WERI-Rb-1 (cell line): ENCODE results near the gene VTI1A.
"Not testable (repeated sequence)": the region's sequence is repeated elsewhere in the genome, so short reads cannot be mapped to it uniquely, and the experiment has no call there.

Source experiments
- DNase-seq: peaks from one replicate; pipeline ENCODE4 v3.0.0-alpha.2; 2020
- H3K27ac ChIP-seq: fragments of 250-450 bp; sonication (Bioruptor Pico); 2 replicates; pipeline ENCODE4 v1.5.1; 2020; ENCODE audit warnings: mild to moderate bottlenecking, moderate library complexity
- H3K27me3 ChIP-seq: fragments of 250-450 bp; sonication (Bioruptor Pico); 2 replicates; pipeline ENCODE4 v1.5.1; 2021; ENCODE audit warnings: mild to moderate bottlenecking, low read depth, moderate library complexity; ENCODE audit not compliant: insufficient read depth, severe bottlenecking
- H3K36me3 ChIP-seq: fragments of 250-450 bp; sonication (Bioruptor Pico); 2 replicates; pipeline ENCODE4 v1.5.1; 2020; ENCODE audit warnings: mild to moderate bottlenecking, moderate library complexity
- H3K4me3 ChIP-seq: 2 replicates; pipeline ENCODE4 v1.5.1; 2011; ENCODE audit warnings: low read depth, mild to moderate bottlenecking, control low read depth, low read length
- H3K9me3 ChIP-seq: fragments of 250-450 bp; sonication (Bioruptor Pico); 2 replicates; pipeline ENCODE4 v1.5.1; 2021; ENCODE audit warnings: mild to moderate bottlenecking, moderate library complexity; ENCODE audit not compliant: severe bottlenecking
- TF ChIP-seq, protein P1 (sequence below): IDR thresholded peaks from 2 replicates; pipeline ENCODE4 v1.5.1; 2011; ENCODE audit warnings: low read depth, mild to moderate bottlenecking, control low read depth, inconsistent platforms, low read length

The VTI1A gene

DNA sequence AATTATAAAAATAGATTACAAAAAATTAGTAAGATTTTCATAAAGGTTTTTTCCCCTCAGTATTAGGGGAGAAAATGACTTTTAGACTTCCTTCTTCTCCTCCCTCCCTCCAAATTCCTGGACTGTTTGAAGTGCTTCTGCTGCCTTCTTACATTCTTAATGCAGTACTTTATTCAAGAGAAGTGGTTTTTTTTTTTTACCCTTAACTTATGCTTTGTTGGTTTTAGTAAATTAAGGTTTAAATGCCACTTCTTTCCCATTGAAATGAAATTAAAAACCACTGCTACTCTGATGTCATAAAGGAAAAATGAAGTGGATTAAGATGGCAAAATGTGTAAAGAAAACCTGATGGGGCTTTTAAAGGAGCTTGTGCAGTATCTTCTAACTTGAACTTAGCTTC lies 140.7 kb downstream of the VTI1A start:
- DNase-seq = no peak
- no peak overlapping the region for H3K27ac ChIP-seq
- no peak overlapping the region for H3K4me3 ChIP-seq
- H3K9me3 ChIP-seq = no peaks in the 10 kb centered on the region
- TF ChIP-seq, protein P1, sequence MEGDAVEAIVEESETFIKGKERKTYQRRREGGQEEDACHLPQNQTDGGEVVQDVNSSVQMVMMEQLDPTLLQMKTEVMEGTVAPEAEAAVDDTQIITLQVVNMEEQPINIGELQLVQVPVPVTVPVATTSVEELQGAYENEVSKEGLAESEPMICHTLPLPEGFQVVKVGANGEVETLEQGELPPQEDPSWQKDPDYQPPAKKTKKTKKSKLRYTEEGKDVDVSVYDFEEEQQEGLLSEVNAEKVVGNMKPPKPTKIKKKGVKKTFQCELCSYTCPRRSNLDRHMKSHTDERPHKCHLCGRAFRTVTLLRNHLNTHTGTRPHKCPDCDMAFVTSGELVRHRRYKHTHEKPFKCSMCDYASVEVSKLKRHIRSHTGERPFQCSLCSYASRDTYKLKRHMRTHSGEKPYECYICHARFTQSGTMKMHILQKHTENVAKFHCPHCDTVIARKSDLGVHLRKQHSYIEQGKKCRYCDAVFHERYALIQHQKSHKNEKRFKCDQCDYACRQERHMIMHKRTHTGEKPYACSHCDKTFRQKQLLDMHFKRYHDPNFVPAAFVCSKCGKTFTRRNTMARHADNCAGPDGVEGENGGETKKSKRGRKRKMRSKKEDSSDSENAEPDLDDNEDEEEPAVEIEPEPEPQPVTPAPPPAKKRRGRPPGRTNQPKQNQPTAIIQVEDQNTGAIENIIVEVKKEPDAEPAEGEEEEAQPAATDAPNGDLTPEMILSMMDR = no peak
- H3K27me3 ChIP-seq = no peaks in the 10 kb centered on the region
- H3K36me3 ChIP-seq = no peaks in the 10 kb centered on the region; the same call in 1 of the 2 replicates

- Histone ChIP-seq H3K9me3 (no peaks in the 10 kb centered on the region), H3K27ac (no peak overlapping the region), H3K4me3 (no peak overlapping the region), H3K36me3 (no peaks in the 10 kb centered on the region; the same call in 1 of the 2 replicates), H3K27me3 (no peaks in the 10 kb centered on the region)
- no peak for DNase-seq
- TF ChIP-seq, protein P1 = no peak
Measured at GRCh38 chr10:112588225-112588990, 141.4 kb downstream of the VTI1A start.

DNA sequence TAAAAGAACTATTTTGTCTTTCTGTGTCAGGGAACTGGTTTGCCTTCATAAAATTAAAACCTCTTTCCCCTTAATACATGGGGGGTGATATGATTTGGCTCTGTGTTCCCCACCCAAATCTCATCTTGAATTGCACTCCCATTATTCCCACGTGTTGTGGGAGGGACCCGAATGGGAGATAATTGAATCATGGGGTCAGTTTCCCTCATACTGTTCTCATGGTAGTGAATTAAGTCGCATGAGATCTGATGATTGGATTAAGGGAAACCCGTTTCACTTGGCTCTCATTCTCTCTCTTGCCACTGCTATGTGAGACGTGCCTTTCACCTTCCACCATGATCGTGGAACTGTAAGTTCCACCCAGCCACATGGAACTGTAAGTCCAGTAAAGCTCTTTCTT lies 142.1 kb downstream of the VTI1A start:
- Histone ChIP-seq H3K27ac (no peak overlapping the region), H3K36me3 (no peaks in the 10 kb centered on the region; the same call in 1 of the 2 replicates), H3K9me3 (no peaks in the 10 kb centered on the region), H3K27me3 (no peaks in the 10 kb centered on the region), H3K4me3 (no peak overlapping the region)
- no peak for DNase-seq
- TF ChIP-seq, protein P1 = no peak

DNA sequence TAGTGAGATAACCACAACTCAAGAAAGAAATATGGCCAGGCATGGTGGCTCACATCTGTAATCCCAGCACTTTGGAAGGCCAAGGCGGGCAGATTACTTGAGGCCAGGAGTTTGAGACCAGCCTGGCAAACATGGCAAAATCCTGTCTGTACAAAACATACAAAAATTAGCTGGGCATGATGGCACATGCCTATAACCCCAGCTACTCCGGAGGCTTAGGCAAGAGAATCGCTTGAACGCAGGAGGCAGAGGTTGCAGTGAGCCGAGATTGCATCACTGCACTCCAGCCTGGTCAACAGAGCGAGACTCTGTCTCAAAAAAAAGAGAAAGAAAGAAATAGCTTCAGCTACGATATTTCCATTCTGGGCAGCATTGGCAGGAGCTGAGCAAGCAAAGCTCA lies 143.8 kb downstream of the VTI1A start:
- not testable (repeated sequence) for H3K27me3 ChIP-seq, H3K36me3 ChIP-seq, H3K4me3 ChIP-seq, H3K27ac ChIP-seq, H3K9me3 ChIP-seq, DNase-seq

DNA sequence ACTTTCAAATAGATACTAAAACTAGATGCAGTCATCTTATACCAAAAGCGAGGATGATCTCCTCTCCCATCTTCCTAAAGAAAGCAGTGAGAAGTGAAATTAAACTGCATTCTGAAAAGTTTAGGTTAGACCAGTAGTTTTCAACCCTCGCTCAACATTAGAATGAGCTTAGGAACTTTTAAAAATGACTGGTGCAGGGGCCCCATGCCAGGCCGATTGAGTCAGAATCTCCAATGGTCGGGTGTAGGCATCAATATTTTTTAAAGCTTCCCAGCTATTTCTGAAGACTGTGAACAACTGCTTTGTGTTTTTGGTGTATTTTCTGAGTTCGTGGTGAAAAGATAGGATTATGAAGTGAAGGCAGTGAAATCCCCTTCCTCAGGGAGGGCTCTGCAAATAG lies 146.0 kb downstream of the VTI1A start:
- no peak overlapping the region for H3K27ac ChIP-seq
- DNase-seq = no peak
- H3K9me3 ChIP-seq = no peaks in the 10 kb centered on the region
- H3K36me3 ChIP-seq = no peaks in the 10 kb centered on the region; the same call in 1 of the 2 replicates
- no peaks in the 10 kb centered on the region for H3K27me3 ChIP-seq
- TF ChIP-seq, protein P1 = no peak
- no peak overlapping the region for H3K4me3 ChIP-seq

GRCh38 chr10:112601214-112602090 lies 154.4 kb downstream of the VTI1A start:
- no peak for DNase-seq
- Histone ChIP-seq H3K27me3 (no peaks in the 10 kb centered on the region), H3K36me3 (no peaks in the 10 kb centered on the region), H3K27ac (no peak overlapping the region), H3K4me3 (no peak overlapping the region), H3K9me3 (no peaks in the 10 kb centered on the region)
- TF ChIP-seq, protein P1 = no peak
